GM18870 (cell line): ENCODE data around the gene NOLC1.
"Not testable (repeated sequence)": the region's sequence is repeated elsewhere in the genome, so short reads cannot be mapped to it uniquely, and the experiment has no call there.

Experiments
- ATAC-seq: cut with Tn5 transposase; IDR thresholded peaks from one replicate; pipeline ENCODE4 v1.9.1; 2021; ENCODE audit warnings: moderate library complexity; ENCODE audit not compliant: unreplicated experiment

NOLC1 gene

DNA sequence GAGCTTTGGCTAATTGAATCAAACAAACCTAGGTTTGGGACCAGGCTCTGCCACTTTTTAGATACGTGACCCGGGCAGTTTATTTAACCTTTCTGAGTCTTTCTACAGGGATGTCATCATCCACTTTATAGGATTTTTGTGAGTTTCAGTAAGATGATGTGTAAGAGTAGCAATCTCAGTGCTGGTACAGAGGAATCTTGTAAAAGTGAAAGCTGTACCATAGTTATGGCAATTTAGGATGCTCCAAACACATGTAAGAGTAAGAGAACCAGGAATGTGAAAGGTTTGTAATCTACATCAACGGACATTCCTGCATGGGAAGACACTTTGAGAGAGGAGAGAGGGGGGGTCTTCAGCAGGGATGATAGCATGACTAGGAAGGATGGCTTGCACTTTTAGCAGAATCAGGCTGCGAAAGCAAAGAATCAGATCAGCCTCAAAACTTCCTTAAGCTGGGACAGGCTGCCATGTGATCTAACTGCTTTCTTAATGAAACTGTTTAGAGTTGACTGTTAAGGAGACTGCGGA is 968 bp downstream of the NOLC1 start:
- ATAC-seq = no peak

DNA sequence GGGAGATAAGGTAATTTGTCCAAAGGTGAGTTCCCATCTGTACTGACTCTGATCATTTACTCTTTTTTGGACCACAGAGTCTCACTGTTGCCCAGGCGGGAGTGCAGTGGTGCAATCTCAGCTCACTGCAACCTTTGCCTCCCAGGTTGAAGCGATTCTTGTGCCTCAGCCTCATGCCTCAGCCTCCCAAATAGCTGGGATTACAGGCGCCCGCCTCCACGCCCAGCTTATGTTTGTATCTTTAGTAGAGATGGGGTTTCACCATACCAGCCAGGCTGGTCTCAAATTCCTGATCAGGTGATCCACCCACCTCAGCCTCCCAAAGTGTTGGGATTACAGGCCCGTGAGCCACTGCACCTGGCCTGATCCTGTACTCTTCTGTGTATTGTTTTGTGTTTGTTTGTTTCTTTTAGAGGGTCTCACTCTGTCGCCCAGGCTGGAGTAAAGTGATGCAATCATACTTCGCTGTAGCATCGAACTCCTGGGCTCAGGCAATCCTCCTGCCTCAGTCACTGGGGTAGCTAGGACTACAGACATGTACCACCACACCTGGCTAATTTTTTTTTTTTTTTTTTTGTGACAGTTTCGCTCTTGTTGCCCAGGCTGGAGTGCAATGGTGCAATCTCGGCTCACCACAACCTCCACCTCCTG is 2.4 kb downstream of the NOLC1 start:
- ATAC-seq = no peak

DNA sequence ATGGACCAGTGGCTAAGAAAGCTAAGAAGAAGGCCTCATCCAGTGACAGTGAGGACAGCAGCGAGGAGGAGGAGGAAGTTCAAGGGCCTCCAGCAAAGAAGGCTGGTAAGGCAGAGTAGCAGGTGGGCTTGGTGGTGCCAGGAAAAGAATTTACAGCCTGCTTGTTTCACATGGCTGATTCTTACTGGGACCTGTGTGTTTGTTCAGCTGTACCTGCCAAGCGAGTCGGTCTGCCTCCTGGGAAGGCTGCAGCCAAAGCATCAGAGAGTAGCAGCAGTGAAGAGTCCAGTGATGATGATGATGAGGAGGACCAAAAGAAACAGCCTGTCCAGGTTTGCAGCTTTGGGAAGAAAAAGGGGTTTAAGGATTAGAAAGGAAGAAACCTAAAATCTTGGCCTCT is 5.0 kb downstream of the NOLC1 start:
- no peak for ATAC-seq

GRCh38 chr10:102159051-102159597 is 6.9 kb downstream of the NOLC1 start:
- ATAC-seq = no peak

DNA sequence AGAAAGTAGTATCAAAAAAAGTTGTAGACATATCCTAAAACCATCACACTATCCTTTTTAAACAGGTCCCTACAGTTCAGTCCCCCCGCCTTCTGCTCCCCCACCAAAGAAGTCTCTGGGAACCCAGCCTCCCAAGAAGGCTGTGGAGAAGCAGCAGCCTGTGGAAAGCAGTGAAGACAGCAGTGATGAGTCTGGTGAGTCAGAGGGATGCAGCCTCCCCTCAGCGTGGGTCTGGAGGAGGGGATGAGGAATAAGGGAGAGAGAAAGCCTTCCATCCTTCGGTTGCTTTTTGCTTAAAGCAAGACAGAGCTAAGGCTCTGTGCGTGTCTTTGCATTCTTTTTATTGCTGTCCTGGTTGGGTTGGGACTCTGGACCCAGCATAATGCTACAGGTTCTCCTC is 7.6 kb downstream of the NOLC1 start:
- ATAC-seq = no peak

DNA sequence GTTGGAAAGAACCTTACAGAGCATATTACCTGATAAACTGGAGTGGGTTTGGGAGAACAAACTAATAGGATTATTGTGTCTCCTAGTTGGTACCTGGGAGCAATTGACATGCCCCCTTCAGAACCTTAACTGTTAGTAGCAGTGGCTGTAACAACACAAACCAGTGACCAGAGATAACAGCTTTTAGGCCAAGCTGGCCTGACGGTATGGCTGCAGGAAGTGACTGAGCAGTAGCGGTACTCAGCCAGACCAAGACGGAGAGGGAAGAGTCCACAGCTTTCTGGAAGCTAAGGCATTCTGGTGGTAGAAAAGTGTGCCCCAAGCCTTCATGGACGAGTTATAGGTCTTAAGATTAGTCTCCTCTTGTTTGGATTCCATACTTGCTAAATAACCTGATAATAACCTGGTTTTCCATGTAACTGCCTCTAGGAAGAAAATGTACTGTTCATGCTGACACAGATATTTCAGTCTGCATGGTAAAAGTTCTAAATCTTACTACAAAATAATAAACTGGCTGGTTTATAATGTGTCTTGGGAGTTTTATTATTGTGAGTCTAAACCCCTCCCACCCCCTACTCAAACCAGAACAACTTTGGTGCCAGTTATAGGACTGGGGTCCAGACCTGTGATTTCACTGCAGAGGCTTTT is 11.3 kb downstream of the NOLC1 start:
- no peak for ATAC-seq

DNA sequence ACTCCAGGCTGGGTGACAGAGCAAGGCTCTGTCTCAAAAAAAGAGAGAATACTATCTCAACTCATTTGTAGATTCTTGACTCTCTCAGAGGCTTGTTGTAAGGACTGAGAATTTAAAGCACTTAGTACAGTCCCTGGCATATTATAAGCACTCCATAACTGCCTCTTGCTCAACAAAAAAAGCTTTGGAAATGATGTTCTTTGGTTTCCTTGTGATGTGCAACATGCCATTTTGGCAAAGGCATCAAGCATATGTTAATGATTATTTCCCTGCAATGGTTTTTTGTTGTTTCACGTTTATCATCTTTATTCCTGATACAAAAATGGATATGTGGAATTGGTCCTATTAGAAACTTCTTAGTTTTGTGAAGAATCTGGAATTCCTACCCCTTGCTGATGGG is 15.7 kb downstream of the NOLC1 start:
- no peak for ATAC-seq

DNA sequence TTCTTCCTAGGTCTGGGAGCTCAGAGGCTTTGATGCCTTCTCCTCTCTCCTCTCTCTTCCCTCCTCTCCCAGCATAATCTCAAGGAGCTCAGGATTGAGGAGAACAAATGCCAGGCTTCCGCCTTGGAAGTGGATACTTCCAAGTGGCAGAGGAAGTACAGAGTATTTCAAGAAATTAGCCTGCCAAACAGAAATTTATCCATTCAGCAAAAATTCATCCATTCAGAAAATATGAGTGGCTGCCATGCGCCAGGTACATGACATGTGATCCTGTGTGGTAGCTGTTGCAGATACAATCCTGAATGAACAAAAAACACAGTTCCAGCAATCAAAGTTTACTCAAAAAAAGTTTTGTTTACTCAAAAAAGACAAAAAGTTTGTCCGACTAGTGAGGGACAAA is 18.4 kb downstream of the NOLC1 start:
- no peak for ATAC-seq

DNA sequence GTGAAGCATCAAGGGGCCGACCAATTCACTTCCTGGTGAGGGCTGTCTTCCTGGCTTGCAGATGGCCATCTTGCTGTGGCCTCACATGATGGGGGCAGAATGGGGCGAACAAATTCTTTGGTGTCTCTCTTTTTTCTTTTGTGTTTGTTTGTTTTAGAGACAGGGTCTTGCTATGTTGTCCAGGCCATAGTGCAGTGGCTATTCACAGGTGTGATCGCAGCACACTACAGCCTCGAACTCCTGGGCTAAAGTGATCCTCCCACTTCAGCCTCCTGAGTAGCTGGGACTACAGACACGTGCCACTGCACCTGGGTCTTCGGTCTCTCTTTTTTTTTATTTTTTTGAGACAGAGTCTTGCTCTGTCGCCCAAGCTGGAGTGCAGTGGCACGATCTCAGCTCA is 20.1 kb downstream of the NOLC1 start:
- ATAC-seq = no peak

DNA sequence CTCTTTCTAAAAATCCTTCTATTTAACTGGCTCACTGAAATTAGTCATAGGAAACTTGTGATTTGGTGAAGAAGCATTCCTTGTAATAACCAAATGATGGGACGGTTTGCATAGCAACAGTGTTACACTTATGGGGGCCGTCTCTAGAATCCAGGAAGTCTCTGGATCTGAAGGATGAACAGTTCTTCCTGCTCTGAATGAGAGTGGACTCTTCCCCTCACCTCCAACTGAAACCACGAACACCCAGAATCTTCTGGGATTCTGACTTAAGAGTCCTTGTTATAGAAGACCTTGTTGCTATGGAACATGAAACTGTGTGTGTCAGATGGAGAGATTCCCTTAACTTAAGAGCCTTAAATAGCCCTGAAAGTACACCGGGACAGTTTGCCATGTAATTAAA is 23.2 kb downstream of the NOLC1 start:
- no peak for ATAC-seq

GRCh38 chr10:102184606-102185005 is 32.4 kb downstream of the NOLC1 start:
- no peak for ATAC-seq

DNA sequence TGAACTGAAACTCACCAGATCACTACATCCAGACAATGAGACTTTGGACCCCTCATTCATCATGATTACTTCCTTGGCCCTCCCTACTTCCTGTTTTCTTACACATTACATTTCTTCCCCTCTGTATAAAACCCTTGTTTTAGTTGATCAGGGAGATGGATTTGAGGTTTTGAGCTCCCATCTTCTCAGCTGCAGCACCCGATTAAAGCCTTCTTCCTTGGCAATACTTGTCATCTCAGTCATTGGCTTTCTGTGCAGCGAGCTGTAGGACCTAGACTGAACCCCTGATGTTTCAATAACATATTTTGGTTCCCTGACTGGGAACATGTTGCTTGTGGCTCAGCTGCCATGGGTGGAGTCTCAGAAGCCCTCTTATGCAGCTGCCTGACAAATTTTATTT is 33.1 kb downstream of the NOLC1 start:
- no peak for ATAC-seq

DNA sequence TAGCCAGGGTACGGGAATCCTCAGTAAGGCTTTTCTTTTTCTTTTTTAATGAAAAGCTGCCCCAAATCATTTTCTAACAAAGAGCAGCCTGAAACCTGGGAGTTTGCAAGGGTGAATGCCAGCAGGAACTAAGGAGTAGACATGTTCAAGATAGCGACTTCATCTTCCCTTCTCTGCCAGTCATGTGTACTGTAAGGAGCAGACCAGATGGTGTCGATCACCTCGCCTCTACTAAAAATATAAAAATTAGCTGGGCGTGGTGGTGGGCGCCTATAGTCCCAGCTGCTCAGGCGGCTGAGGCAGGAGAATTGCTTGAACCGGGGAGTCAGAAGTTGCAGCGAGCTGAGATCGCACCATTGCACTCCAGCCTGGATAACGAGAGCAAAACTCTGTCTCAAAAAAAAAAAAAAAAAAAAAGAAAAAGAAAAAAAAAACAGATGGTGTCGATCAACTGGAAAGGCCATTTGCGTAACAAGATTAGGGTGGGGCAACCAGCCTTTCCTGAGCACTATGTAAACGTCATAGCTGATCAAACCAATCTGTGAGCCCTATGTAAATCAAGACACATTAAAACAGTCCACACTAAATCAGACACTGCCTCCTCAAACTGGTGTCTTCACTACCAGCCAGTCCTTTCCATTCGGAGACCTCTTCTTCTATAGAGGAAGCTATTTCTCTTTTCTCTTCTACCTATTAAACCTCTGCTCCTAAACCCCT is 33.8 kb downstream of the NOLC1 start:
- ATAC-seq = no peak

GRCh38 chr10:102188298-102188940 is 36.2 kb downstream of the NOLC1 start:
- no peak for ATAC-seq

- not testable (repeated sequence) for ATAC-seq
Observed at GRCh38 chr10:102188941-102189898, 37.0 kb downstream of the NOLC1 start.

- no peak for ATAC-seq
Observed at GRCh38 chr10:102191956-102192355, 39.8 kb downstream of the NOLC1 start.

DNA sequence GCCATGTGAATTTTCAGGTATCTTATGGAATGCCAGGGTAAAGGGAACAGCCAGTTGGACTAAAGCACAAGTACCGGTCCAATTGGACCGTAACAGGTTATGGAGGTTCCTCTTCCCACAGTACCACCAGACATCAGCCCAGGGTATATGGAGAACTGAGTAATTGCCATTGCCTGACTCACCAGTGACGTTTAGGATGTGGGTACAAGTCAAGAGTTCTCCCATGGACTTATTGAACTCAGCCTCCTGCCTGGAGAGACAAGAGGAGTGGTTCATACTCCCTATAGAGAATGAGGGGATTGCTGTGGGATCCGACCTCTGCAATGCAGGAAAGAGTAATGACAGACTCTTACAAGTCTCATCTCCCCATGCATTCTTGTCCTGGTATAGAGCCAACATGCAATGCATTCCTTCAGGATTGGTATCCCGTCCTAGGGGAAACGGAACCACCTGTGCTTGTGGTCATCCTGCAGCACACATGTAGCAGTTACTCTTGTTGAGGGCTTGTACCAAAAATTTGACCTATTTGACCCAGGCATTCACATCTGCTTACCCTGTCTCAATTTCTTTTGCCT is 43.2 kb downstream of the NOLC1 start:
- ATAC-seq = no peak

DNA sequence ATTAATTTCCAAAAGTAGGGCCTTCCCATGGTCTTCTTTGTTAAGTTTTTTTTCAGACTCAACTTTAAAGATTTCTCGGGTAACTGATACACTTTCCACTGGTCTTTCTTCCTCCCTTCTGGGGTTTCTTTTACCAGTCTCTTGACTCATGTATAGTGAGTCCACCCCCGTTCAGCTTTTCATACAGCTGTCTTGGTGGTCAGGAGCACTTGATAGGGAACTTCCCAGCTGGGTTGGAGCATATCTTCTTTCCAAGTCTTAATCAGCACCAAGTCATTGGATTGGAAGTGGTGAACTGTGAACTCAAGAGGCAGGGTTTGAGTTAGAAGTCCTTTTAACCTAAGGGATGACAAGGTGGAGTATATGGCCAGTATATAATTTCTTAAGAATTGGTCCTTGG is 44.7 kb downstream of the NOLC1 start:
- ATAC-seq = no peak

DNA sequence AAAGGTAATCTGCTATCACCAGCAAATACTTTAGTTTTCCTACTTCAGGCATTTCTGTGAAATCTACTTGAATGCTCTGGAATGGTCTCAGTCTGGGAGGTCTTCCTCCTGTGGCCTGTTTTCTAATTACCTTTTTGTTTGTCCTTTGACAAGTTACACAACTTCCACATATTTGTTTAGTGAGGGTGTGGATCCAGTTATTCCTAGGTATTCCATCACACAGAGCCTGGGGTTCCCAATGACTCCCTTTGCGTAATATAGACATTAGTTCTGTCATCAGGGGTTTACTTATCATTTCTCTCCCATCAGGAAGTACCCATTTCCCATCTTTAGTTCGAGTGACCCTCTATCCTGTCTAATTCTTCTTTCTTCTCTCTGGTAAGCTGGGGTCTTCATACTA is 45.8 kb downstream of the NOLC1 start:
- ATAC-seq = no peak
